GM21529 (cell line): ENCODE measurements around the gene GLRA1.
"Not testable (repeated sequence)": the region's sequence is repeated elsewhere in the genome, so short reads cannot be mapped to it uniquely, and the experiment has no call there.

Source experiments
- ATAC-seq: cut with Tn5 transposase; IDR thresholded peaks from one replicate; pipeline ENCODE4 v1.9.1; 2021; ENCODE audit not compliant: unreplicated experiment

The GLRA1 gene

DNA sequence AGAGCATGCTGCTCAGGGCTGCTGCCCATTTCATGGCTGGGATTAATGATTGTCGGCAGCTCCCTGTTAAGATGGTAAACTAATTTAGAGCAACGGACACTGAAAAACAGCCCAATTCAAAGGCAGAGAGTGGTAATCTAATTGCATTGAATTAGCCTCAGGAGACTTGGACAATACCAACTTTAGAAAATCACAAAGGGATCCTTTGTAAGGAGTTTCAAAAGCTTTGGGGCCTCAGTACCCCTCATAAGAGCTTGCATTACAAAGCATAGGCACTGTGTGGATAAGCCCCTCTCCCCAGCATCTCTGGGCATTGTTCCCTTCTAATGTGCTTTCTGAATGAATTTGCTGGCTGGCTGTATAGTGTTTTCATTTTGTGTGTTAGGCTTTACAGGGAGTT is 6.7 kb downstream of the GLRA1 start:
- no peak for ATAC-seq

DNA sequence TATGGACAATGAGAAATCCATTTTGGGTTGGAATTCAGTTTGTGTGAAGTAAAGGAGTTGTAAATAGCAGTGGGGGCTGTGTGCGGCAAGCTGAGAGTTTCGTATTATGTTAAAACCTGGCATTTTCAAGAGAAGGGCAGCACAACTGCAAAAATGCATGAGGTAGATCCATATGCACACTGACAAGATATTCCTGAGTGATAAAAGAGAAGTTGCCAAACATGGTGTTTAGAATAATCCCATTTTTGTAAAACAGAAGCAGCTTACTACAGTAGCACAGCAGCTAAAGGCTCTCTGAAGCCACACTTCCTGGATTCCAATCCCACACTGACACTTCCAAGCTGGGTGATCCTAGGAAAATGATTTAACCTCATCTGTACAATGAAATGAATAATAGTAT is 11.2 kb downstream of the GLRA1 start:
- ATAC-seq: no peak

DNA sequence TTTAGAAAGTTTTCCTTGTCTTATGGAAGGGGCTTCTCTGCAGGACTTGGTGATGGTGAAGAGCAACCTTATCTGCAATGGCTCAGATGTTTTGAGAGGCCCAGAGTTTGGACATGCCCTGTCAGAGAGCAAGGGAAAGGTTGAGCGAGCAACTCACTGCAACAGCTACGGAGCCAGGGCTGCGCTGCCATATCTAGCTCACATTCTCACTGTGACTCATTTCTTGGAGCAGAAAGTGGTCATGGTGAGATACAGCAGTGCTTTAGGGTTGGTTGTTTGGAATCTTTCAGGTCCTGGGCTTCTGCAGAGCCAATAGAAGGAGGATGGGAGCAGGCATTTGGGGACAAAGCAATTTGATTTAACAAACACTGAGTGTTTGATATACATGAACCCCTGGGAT is 12.3 kb downstream of the GLRA1 start:
- no peak for ATAC-seq

DNA sequence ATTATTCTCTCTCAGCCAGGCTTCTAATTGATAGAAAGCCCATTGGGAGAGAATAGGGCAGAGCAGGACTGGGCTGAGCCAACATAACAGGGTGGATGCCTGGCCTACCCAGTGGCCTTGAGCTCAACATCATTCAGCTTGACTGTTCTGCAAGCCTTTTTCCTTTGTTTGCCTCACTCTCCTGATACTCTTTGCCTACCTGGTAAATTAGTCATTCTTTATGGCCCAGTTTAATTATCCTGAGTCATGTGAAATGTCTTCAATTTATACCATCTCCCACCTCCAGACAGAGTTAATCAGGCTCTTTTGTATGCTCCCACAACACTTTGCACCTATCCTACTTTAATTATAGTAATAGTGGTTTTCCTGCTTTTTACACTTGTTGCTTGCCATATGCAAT is 13.6 kb downstream of the GLRA1 start:
- ATAC-seq: no peak

DNA sequence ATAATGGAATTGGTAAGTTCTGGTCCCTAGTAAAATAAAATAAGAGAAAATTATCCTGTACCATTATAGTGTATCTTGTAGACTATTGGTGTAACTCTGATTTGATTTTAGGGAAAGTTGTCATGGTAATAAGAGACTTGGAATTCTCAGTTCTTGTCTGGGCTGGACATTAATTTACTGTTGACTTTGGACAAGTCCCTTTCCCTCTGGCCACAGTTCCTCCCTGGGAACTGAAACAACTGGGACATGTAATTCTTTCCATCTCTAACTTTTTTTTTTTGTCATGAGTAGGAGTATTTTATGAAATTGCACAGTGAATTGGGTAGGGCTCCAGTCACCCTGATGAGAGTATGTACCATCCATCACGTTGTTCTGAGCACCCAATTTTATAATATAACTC is 15.0 kb downstream of the GLRA1 start:
- ATAC-seq: no peak

DNA sequence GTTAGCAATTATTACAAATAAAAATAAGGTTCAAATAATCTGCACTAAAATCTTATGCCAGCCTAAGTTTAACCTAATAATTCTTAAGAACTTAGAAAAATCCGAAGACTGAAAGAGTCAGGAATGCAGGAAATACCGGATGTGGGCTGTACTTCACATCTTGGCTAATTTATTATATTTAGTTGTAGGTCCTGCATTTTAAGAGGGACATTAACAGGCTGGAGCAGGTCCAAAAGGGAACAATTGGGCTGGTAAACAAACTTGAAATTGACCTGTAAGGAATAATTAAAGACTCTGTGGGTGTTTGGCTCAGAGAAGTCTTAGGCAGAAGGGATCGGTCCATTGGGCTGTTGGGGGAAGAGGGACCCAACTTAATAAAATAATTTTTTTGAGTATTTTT is 18.4 kb downstream of the GLRA1 start:
- ATAC-seq: no peak

DNA sequence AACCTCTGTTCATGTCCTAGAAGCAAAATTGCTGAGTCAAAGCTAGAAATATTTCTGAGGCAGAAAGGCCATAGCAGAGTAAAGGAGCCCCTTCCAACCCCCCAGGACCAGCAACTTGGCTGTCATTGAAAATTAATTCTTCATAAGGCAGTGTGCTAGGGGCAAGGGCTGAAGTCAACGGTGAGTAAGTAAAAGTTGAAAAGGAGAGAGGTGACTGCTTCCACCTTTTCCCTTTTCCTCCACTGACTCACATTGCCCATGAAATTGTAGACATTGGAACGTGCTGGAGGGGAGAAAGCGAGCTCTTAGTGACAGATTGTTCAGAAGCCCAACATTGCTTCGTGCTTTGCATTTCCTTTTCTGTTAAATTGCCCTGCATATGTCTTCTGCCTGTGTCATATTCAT is 19.1 kb downstream of the GLRA1 start:
- ATAC-seq: no peak

DNA sequence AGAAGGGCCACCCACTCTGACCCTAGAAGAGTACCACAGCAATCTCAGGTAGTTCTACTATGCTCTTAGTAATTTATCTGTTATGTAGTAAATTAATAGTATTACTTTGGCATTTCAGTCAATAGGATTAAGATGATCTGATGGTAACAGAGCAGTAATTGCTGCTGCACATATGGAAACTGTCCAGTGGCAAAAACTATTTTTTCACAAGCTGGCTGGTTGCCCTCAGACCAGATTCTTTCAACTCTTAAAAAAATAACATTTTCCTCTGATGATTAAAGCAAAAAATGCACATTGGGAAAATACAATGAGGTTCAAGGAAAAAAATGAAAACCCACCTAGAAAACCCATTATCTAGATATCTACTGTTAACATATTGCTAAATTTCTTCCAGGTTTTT is 19.7 kb downstream of the GLRA1 start:
- ATAC-seq: no peak

DNA sequence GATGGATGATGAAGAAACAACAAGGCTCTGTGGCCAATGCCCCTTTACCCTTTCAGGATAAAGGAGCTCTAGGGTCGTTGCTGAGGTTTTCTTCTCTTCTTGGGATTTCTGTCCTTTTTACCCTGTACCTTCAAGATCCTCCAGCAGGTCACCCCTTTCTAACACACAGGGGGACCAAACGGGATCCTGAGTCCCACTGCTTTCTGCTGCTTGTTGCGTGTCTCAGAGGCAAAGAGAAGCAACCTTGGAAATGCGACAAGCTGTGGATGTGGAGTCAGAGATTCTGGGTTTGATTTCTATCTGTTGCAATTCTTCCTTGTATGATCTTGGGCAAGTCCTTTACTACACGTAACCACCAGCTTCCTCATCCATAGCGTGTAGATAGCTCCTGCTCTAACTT is 20.5 kb downstream of the GLRA1 start:
- no peak for ATAC-seq

DNA sequence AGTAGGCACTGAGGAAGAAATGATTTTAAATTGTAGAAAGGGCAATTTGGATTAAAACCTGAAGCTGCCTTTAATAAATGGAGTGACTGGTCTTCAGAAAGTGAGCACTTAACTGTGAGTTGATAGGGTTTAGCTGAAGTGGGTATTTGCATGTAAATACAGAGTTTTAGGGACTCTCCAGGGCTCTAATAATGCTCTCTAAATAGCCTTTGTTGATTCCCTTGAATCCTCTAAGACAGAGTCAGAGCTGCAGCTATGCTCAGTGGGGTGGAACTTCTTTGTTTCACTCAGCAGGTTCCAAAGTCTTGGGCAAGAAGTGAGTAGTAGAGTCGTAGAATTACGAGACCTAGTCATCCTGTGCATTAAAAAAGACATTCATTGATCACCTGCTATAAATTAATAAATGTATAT is 21.4 kb downstream of the GLRA1 start:
- peak; percentile 94 for ATAC-seq

DNA sequence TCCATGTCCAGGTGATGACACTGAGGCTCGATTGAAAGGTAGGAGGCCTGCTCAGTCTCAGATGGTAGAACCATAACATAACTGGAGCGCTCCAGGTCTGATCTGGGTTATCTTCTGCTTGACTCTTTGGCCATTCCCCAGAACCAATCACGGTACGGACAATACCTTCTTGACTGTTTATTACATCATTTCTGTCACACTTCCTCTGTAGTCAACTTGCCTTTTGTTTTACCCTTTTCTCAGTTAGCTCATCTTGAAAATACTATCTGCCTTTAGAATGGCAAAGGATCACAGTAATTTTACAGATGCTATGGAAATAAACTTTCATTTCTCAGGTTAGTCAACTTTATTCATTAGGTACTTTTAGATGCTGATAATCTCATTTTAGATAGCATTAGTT is 22.4 kb downstream of the GLRA1 start:
- peak; percentile 39 for ATAC-seq

DNA sequence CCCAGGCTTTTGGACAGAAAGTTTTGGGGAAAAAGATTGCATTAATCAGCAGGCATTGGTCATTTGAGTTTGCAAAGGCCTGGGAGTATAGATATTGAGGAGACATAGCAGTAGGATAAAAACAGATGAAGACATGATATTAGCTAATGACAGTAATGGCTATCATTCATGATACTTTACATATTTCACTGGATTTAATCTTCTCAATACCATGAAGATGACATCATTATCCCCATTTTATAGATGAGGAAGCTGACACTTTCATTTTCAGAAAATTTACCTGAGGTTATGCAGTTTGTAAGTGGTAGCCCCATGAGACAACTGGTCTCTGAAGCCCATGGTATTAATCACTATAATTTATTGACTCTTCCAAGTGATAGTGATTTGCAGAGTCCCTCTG is 23.0 kb downstream of the GLRA1 start:
- no peak for ATAC-seq

DNA sequence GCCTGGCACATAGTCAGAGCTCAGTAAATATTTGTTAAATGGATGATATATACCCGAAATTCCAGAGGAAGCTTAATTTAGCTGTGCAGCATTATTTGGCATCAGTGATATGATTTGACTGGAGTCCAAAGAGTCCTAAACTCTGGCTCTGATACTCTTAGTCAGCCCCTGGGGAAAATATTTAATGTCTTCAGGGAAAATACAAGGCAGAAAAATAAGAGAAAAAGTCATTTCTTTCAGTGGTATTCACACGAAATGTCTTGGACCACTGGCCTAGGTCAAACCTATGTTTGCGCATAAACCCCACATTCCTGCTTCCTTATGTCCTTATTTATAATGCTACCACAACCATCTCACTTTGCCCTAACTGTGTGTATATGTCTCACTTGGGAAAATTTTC is 23.8 kb downstream of the GLRA1 start:
- ATAC-seq: no peak

DNA sequence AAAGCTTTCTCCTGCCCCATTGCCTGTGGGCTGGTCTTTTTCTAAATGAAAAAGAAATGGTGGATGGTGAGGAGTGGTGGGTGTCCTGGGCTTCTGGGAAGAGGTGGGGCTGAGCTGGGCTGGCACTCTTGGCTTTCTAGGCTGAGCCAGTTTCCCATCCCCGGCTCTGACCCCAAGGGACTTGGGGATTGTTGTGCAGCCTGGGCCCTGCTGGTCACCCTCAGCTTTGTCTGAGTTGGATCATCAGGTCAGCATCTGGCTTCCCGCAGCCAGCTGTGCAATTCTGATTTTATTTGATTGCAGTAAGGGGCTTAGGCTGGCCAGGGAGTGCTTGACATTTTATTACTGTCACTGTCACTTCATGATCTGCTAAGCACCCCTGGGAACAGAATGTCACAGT is 25.3 kb downstream of the GLRA1 start:
- no peak for ATAC-seq

DNA sequence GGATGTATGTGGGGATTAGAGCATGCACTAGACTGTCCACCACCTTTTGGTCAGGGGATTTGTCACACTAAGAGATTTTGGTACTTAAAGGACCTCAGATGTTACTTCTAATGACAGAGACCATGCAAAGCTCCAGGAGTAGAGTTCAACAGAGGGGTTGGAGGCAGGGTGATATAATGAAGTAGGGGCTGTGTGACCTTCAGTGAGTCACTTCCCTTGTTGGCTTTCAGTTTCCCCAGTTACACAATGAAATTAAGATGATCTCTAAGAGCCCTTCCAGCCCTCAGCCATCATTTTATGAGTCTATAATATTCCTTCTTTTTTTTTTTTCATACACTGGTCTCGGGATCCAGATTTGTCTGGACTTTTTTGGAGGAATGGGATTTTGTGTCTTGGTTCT is 26.8 kb downstream of the GLRA1 start:
- ATAC-seq: no peak

DNA sequence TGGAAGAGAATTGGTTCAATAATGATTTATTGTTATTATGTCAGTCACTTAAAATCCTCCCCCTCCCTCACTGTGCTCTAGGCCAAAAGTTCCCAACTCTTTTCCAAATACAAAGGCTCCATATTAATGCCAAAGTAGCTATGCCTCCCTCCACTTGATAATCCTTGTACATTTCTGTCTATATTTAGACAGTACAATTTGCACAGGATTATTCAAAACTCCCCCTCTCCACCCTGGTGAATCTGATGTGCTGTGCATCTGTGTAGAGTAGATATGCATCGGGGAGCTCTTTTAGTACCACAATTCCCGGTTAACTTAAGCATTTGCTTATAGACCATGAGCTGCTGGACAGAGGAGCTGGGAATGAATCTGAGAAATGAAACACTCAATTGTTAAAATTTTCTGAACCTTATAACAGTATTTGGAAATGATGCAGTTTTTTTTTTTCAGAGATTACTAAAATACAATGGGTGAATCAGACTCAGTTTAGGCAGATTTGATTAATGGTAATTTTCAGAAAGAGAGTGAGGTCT is 27.6 kb downstream of the GLRA1 start:
- no peak for ATAC-seq

DNA sequence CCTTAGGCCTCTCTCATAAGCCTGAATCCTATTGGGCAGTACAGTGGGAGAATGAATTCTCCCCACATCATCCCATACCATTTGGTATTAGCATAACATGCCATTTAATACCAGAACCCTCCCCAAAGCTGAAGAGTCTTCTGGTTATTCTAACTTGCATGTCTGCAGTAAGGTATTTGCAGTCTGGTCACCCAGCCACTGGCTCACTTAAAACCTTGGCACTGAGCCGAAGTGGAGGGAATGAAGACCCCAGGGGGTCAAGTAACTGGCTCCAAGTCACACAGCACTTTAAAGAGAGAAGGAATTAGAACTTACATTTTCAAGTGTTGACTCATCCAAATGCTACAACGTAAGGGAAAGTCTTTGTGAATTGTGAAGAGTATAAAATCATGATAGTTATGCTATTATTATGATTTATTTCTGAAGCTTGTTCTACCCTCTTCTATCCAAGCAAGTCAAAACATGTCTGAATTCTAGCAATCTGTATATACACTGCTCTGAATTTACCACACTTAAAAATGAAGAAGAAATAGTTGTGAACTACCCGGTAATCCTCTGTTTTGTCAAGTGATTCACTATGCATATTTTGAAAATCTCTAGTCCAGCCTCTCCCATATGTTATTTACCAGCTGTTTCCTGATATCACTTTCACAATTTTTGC is 28.5 kb downstream of the GLRA1 start:
- no peak for ATAC-seq

DNA sequence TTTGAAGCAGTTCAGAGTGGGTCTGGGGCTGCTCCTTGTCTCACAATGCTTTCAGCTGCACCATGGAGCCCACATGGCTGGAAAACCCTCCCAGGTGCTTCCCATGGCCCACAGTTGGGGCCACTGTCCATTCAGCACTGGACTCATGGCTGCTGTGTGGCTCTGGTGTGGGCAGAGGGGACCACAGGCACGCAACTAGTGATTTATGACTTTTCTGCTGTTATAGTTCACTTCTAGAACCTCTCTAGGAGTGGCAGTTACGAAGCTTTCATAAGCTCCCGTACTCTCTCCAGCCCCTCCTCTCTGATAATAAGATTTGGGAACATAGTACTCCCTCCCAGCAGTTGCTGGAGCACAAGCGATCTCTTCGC is 29.0 kb downstream of the GLRA1 start:
- no peak for ATAC-seq

DNA sequence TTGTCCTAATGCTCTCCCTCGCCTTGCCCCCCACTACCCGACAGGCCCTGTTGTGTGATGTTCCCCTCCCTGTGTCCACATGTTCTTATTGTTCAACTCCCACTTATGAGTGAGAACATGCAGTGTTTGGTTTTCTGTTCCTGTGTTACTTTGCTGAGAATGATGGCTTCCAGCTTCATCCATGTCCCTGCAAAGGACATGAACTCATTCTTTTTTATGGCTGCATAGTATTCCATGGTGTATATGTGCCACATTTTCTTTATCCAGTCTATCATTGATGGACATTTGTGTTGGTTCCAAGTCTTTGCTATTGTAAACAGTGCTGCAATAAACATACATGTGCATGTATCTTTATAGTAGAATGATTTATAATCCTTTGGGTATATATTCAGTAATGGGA is 31.2 kb downstream of the GLRA1 start:
- not testable (repeated sequence) for ATAC-seq

DNA sequence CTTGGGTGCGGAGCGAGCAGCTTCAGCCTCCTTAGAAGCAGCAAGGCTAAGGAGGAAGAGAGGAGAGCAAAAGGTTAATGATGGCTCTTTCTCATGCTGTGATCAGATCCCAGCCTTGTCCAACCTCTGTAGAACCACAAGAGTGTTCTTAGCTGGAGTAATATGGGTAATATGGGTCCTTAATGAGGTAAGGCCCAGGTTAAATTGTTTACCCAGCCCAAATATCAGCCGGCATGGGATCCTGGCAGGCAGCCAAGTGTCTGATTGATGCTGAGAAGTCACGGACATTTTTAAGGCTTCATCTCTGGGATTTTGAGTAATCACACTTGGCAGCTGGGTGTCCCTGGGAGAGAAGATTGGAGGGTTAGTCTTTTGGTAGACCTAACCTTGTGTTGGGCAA is 32.3 kb downstream of the GLRA1 start:
- no peak for ATAC-seq

DNA sequence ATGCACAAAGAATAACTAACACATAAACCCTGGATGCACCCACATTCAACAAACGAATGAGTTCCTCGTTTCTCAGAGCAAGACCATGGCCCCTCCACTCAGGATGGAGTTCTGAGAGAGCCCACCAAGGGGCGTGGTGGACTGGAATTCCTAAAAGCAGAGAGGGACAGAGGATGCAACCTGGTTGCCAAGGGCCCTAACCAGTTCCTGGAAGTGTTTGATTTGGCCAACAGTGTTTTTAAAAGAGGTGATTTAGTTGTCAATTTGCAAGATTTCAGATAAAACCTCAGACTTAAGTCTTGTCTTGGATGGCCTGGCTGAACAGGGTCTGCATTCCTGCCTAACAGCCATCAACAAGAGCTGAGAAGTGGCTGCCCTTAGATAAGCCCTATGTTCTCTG is 34.4 kb downstream of the GLRA1 start:
- no peak for ATAC-seq

DNA sequence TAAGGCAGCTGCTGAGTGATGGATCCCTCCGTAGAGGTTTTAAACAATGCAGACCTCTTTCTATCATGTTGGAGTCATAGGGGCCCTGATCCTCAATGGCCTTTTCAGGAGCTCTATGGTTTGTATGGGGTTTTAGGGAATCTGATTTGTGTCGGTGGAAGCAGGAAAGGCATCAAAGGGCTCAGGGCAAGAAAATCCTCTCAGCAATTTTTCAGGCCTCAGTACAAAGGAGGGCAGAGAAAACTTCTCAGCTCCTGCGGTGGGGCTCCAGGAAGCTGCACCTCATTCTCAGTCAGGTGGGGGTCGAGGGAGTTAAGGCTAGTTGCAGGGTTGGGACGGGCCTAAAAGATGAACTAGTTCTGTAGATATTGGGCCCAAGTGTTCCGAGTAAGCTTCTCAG is 35.0 kb downstream of the GLRA1 start:
- no peak for ATAC-seq

DNA sequence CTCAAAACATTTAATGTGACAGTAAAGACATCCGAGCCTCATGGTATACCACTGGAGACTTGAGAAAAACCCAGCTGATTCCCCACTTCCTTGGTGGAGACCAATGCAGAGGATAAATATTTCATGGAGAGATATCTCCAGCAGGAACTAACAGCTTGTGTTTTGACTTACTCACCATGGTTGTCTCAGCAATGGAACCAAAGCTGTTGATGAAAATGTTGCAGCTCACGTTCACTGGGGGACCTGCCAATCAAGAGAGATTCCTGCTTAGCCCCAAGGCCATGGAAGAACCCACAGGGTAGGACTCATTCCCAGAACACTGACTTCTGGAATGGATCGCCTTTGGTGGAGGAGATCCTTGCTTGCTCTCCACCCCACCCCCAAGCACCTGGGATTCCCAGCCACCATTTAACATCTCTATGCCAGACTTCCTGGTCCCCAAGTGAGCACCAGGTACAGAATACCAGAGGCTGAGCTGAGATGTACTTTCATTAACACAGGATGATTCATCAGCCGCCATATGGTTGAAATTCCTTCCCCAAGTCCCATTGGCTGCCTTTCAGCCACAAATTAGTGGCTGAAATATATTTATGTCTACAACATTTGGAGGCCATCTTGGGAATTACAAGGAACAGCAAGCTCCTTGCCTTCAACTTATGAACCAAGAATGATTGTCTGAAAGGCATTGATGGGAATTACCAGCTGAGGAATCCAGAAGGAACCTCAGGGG is 37.9 kb downstream of the GLRA1 start:
- ATAC-seq: no peak
